ENCODE data around the gene DAPK1.

GRCh38 chr9:87638292-87638691, 140.6 kb downstream of the DAPK1 start:
- TF ChIP-seq POLR2A (IDR thresholded peaks at IDR 0.05; ENCODE audit: low read length): no peak
- no peak for TF ChIP-seq GATA1 (IDR thresholded peaks at IDR 0.05; ENCODE audit: low read depth, low read length)

All from erythroblast (primary cell).